H9 (cell line): ENCODE measurements around the gene DHRSX. TPM values are rescaled to one million over a fixed set of nuclear protein-coding genes. Genes with fewer than 3 reads are reported as not detected.
A peak's percentile ranks its signal among the peaks of the same experiment; 100 is the strongest.

Experiments used
- DNase-seq: peaks from one replicate; pipeline ENCODE4 v3.0.0-alpha.2; 2017
- H2AFZ ChIP-seq: one replicate; pipeline ENCODE4 v1.6.1; 2013; ENCODE audit warnings: mild to moderate bottlenecking, low read length, control low read depth, moderate library complexity
- H2AK5ac ChIP-seq: 2 replicates; pipeline ENCODE4 v1.6.1; 2013; ENCODE audit warnings: low read length, control low read depth, mixed read lengths; ENCODE audit not compliant: insufficient read length
- H2BK120ac ChIP-seq: one replicate; pipeline ENCODE4 v1.6.1; 2013; ENCODE audit warnings: low read depth, mild to moderate bottlenecking, low read length, control low read depth, inconsistent platforms; ENCODE audit not compliant: poor library complexity, severe bottlenecking
- H2BK12ac ChIP-seq: 2 replicates; pipeline ENCODE4 v1.6.1; 2013; ENCODE audit warnings: low read length, control low read depth, mixed read lengths, low read depth; ENCODE audit not compliant: insufficient read length
- H2BK15ac ChIP-seq: 2 replicates; pipeline ENCODE4 v1.6.1; 2013; ENCODE audit warnings: low read depth, low read length, control low read depth
- H2BK20ac ChIP-seq: one replicate; pipeline ENCODE4 v1.6.1; 2013; ENCODE audit warnings: low read depth, mild to moderate bottlenecking, low read length, control low read depth, inconsistent platforms; ENCODE audit not compliant: poor library complexity, severe bottlenecking
- H2BK5ac ChIP-seq: 2 replicates; pipeline ENCODE4 v1.6.1; 2013; ENCODE audit warnings: low read length, control low read depth, mixed read lengths; ENCODE audit not compliant: insufficient read length
- H3K14ac ChIP-seq: 2 replicates; pipeline ENCODE4 v1.6.1; 2013; ENCODE audit warnings: low read length, control low read depth; ENCODE audit not compliant: insufficient read depth
- H3K18ac ChIP-seq: 2 replicates; pipeline ENCODE4 v1.6.1; 2013; ENCODE audit warnings: low read depth, mild to moderate bottlenecking, mixed read lengths, low read length, control low read depth; ENCODE audit not compliant: insufficient read length
- H3K23ac ChIP-seq: 2 replicates; pipeline ENCODE4 v1.6.1; 2013; ENCODE audit warnings: low read length, control low read depth, mixed read lengths, low read depth; ENCODE audit not compliant: insufficient read length
- H3K23me2 ChIP-seq: 2 replicates; pipeline ENCODE4 v1.6.1; 2013; ENCODE audit warnings: low read depth, mild to moderate bottlenecking, mixed read lengths, low read length, control low read depth; ENCODE audit not compliant: insufficient read length, poor library complexity, severe bottlenecking
- H3K27ac ChIP-seq: 2 replicates; pipeline ENCODE4 v1.5.1; 2013; ENCODE audit warnings: low read length, control low read depth, mixed read lengths, low read depth; ENCODE audit not compliant: insufficient read length
- H3K27me3 ChIP-seq: 2 replicates; pipeline ENCODE4 v1.6.1; 2013; ENCODE audit warnings: low read length, control low read depth, inconsistent platforms; ENCODE audit not compliant: insufficient read depth
- H3K4ac ChIP-seq: 2 replicates; pipeline ENCODE4 v1.6.1; 2013; ENCODE audit warnings: low read depth, mild to moderate bottlenecking, control low read depth, inconsistent platforms, low read length, moderate library complexity
- H3K4me1 ChIP-seq: 2 replicates; pipeline ENCODE4 v1.6.1; 2013; ENCODE audit warnings: low read length, control low read depth, inconsistent platforms; ENCODE audit not compliant: insufficient read depth
- H3K4me2 ChIP-seq: 2 replicates; pipeline ENCODE4 v1.6.1; 2013; ENCODE audit warnings: low read length, control low read depth, mixed read lengths; ENCODE audit not compliant: insufficient read length, insufficient read depth
- H3K56ac ChIP-seq: 2 replicates; pipeline ENCODE4 v1.6.1; 2013; ENCODE audit warnings: low read depth, mild to moderate bottlenecking, mixed read lengths, low read length, control low read depth; ENCODE audit not compliant: insufficient read length
- H3K79me1 ChIP-seq: 2 replicates; pipeline ENCODE4 v1.6.1; 2013; ENCODE audit warnings: low read depth, mild to moderate bottlenecking, moderate library complexity, low read length, control low read depth, inconsistent platforms; ENCODE audit not compliant: insufficient read depth, poor library complexity, severe bottlenecking
- H3K79me2 ChIP-seq: 2 replicates; pipeline ENCODE4 v1.6.1; 2013; ENCODE audit warnings: low read length, control low read depth, inconsistent platforms; ENCODE audit not compliant: insufficient read depth
- H3K9ac ChIP-seq: 2 replicates; pipeline ENCODE4 v1.6.1; 2013; ENCODE audit warnings: low read length, control low read depth, mixed read lengths; ENCODE audit not compliant: insufficient read length; ENCODE audit errors: extremely low read depth
- H3K9me3 ChIP-seq: one replicate; pipeline ENCODE4 v1.6.1; 2013; ENCODE audit warnings: low read depth, low read length, inconsistent platforms; ENCODE audit not compliant: control insufficient read depth
- H3T11ph ChIP-seq: one replicate; pipeline ENCODE4 v1.6.1; 2013; ENCODE audit warnings: mild to moderate bottlenecking, low read length, control low read depth, inconsistent platforms
- H4K20me1 ChIP-seq: one replicate; pipeline ENCODE4 v1.6.1; 2013; ENCODE audit not compliant: control insufficient read depth, insufficient read length, insufficient read depth
- H4K5ac ChIP-seq: 2 replicates; pipeline ENCODE4 v1.6.1; 2013; ENCODE audit warnings: low read depth, mild to moderate bottlenecking, mixed read lengths, low read length, control low read depth; ENCODE audit not compliant: insufficient read length
- H4K8ac ChIP-seq: replicated peaks from 2 replicates; pipeline ENCODE4 v1.6.1; 2013; ENCODE audit warnings: low read length, control low read depth, mixed read lengths, low read depth; ENCODE audit not compliant: insufficient read length
- H4K91ac ChIP-seq: 2 replicates; pipeline ENCODE4 v1.6.1; 2013; ENCODE audit warnings: low read depth, mild to moderate bottlenecking, moderate library complexity, mixed read lengths, low read length, control low read depth; ENCODE audit not compliant: insufficient read length
- H3K27ac Mint-ChIP-seq, 3 experiments: 2 replicates in 2 of 3; 3 replicates in 1 of 3; pipeline ENCODE4 v1.8.0; 2020 to 2021; ENCODE audit warnings: mixed read lengths in 3 of 3, mild to moderate bottlenecking in 1 of 3, moderate library complexity in 1 of 3
- H3K27me3 Mint-ChIP-seq: 2 replicates; pipeline ENCODE4 v1.8.0; 2021; ENCODE audit warnings: low read depth, mild to moderate bottlenecking, moderate library complexity, mixed read lengths
- H3K36me3 Mint-ChIP-seq, 3 experiments: 2 replicates in 2 of 3; 3 replicates in 1 of 3; pipeline ENCODE4 v1.8.0; 2020 to 2021; ENCODE audit warnings: low read depth in 3 of 3, mixed read lengths in 3 of 3; ENCODE audit not compliant: insufficient read depth in 1 of 3
- H3K4me1 Mint-ChIP-seq, 2 experiments: 2 replicates each; pipeline ENCODE4 v1.8.0; 2020; ENCODE audit warnings: mixed read lengths in 2 of 2
- H3K4me3 Mint-ChIP-seq, 2 experiments: 2 replicates in 1 of 2; 3 replicates in 1 of 2; pipeline ENCODE4 v1.8.0; 2020 to 2021; ENCODE audit warnings: mild to moderate bottlenecking in 2 of 2, mixed read lengths in 2 of 2, moderate library complexity in 1 of 2
- H3K9me3 Mint-ChIP-seq, 2 experiments: 2 replicates in 1 of 2; 3 replicates in 1 of 2; pipeline ENCODE4 v1.8.0; 2020; ENCODE audit warnings: mild to moderate bottlenecking in 2 of 2, mixed read lengths in 2 of 2, moderate library complexity in 1 of 2
- WGBS: extraction: QIAGEN DNeasy Blood & Tissue Kit; methylation state at CpG from one replicate; pipeline ENCODE4 v1.1.7; 2013; ENCODE audit warnings: missing lambda C conversion rate, low lambda C conversion rate, mixed read lengths; ENCODE audit not compliant: insufficient read length; ENCODE audit errors: extremely low coverage; 5-methylcytosine and 5-hydroxymethylcytosine counted together
- total RNA-seq: library from RNA; stranded (reverse); gene quantifications from 2 replicates; pipeline ENCODE4 v1.2.1, GENCODE V29; 2021
- TF ChIP-seq, protein P1 (sequence below): fragments of 200-600 bp; sonication (generic); conservative IDR thresholded peaks from 3 replicates; pipeline ENCODE4 v1.8.0; 2021; ENCODE audit warnings: antibody characterized with exemption, mild to moderate bottlenecking

The DHRSX gene
- total RNA-seq, 1 experiment from 2014 or later, result 44.0 TPM

DNA sequence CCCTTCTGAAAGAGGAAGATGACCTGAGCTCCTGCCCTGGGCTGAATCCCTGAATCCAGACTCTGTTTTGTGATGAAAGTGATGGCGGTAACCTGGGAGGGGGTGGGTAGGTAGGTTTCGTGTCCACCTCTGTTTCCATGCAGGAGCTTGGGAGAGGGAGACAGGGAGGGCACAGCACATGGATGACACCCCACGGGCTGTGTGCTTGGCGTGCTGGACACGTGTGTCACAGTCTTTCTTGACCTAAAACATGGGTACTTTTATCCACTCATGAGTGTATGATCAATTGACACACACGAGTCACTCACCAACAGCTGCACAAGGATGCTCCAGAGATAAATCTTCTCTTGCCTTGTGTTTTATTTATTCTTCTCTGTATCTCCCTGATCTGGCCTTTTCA, 111.5 kb downstream of the DHRSX start:
- Mint-ChIP-seq H3K4me1 (peaks cover 3 to 9% of the 10 kb centered on the region in 2 experiments), H3K9me3 (peaks cover 15 to 16% of the 10 kb centered on the region in 2 experiments; a peak in 4 of 5 replicates), H3K36me3 (peaks cover 24 to 41% (median 28%) of the 10 kb centered on the region in 3 experiments), H3K27ac (peak overlapping the region in 2 of 3 experiments; percentile 19 to 70; a peak in 4 of 7 replicates), H3K27me3 (no peaks in the 10 kb centered on the region), H3K4me3 (no peak overlapping the region)
- no peak overlapping the region for H3K14ac ChIP-seq
- H2BK15ac ChIP-seq, result no peak overlapping the region
- no peak overlapping the region for H2BK5ac ChIP-seq
- H4K8ac ChIP-seq, result no peak overlapping the region
- no peak overlapping the region for H2AFZ ChIP-seq
- H3K27me3 ChIP-seq, result no peaks in the 10 kb centered on the region
- no peak overlapping the region for H3K23ac ChIP-seq
- no peak overlapping the region for H3K18ac ChIP-seq
- H4K5ac ChIP-seq, result no peak overlapping the region
- H3K4me1 ChIP-seq, result no peaks in the 10 kb centered on the region
- no peak overlapping the region for H4K91ac ChIP-seq
- H2AK5ac ChIP-seq, result no peak overlapping the region
- H2BK12ac ChIP-seq, result no peak overlapping the region
- WGBS, result no CpG with 5 or more reads among the region's 6 CpGs
- H4K20me1 ChIP-seq, result no peaks in the 10 kb centered on the region
- no peaks in the 10 kb centered on the region; the same call in 1 of the 2 replicates for H3K79me2 ChIP-seq
- TF ChIP-seq, protein P1, sequence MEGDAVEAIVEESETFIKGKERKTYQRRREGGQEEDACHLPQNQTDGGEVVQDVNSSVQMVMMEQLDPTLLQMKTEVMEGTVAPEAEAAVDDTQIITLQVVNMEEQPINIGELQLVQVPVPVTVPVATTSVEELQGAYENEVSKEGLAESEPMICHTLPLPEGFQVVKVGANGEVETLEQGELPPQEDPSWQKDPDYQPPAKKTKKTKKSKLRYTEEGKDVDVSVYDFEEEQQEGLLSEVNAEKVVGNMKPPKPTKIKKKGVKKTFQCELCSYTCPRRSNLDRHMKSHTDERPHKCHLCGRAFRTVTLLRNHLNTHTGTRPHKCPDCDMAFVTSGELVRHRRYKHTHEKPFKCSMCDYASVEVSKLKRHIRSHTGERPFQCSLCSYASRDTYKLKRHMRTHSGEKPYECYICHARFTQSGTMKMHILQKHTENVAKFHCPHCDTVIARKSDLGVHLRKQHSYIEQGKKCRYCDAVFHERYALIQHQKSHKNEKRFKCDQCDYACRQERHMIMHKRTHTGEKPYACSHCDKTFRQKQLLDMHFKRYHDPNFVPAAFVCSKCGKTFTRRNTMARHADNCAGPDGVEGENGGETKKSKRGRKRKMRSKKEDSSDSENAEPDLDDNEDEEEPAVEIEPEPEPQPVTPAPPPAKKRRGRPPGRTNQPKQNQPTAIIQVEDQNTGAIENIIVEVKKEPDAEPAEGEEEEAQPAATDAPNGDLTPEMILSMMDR, result no peak
- no peak overlapping the region for H3T11ph ChIP-seq
- H3K4me2 ChIP-seq, result no peak overlapping the region
- no peak overlapping the region for H3K4ac ChIP-seq
- no peak overlapping the region for H3K56ac ChIP-seq
- H2BK120ac ChIP-seq, result no peak overlapping the region
- H3K23me2 ChIP-seq, result no peaks in the 10 kb centered on the region
- no peak for DNase-seq
- no peaks in the 10 kb centered on the region for H3K79me1 ChIP-seq
- no peak overlapping the region for H3K27ac ChIP-seq
- peaks cover 8% of the 10 kb centered on the region for H3K9me3 ChIP-seq
- no peak overlapping the region for H3K9ac ChIP-seq
- H2BK20ac ChIP-seq, result no peak overlapping the region
